HFFc6 (cell line): ENCODE measurements around the gene GAS2L2. TPM values are rescaled to one million over a fixed set of nuclear protein-coding genes. Genes with fewer than 3 reads are reported as not detected.
A peak's percentile ranks its signal among the peaks of the same experiment; 100 is the strongest.

Experiments used
- DNase-seq: peaks from one replicate; pipeline ENCODE4 v3.0.0-alpha.2; 2018
- H3K27ac Mint-ChIP-seq: 2 replicates; pipeline ENCODE4 v1.8.0; 2020; ENCODE audit warnings: mild to moderate bottlenecking, mixed read lengths
- H3K27me3 Mint-ChIP-seq: 2 replicates; pipeline ENCODE4 v1.8.0; 2021; ENCODE audit warnings: mild to moderate bottlenecking, moderate library complexity, mixed read lengths; ENCODE audit not compliant: insufficient read depth
- H3K36me3 Mint-ChIP-seq: 2 replicates; pipeline ENCODE4 v1.8.0; 2021; ENCODE audit warnings: low read depth, mixed read lengths
- H3K4me1 Mint-ChIP-seq: 2 replicates; pipeline ENCODE4 v1.8.0; 2020; ENCODE audit warnings: low read depth, mixed read lengths
- H3K4me3 Mint-ChIP-seq: 2 replicates; pipeline ENCODE4 v1.8.0; 2020; ENCODE audit warnings: mild to moderate bottlenecking, moderate library complexity, mixed read lengths
- H3K9me3 Mint-ChIP-seq: 2 replicates; pipeline ENCODE4 v1.8.0; 2020; ENCODE audit warnings: mild to moderate bottlenecking, mixed read lengths
- CTCF ChIP-seq: fragments of 200-600 bp; sonication (generic); IDR thresholded peaks from 2 replicates; pipeline ENCODE4 v1.5.0; 2021; ENCODE audit warnings: antibody characterized with exemption, mild to moderate bottlenecking
- total RNA-seq, 6 experiments: library from RNA; stranded (reverse); fragmentation: NEBNext Ultra II Directional; extraction: Animal tissue kit (Norgen Biotek cat#: 25700); gene quantifications; 2 replicates in 1 of 6; 3 replicates in 5 of 6; pipeline ENCODE4 v1.2.3, GENCODE V29; 2021

The GAS2L2 gene
- total RNA-seq, 6 experiments from 2014 or later: not detected

- Mint-ChIP-seq H3K27me3 (peaks cover 5% of the 10 kb centered on the region; the same call in 1 of the 2 replicates), H3K4me1 (peaks cover 49% of the 10 kb centered on the region), H3K36me3 (peaks cover 17% of the 10 kb centered on the region), H3K9me3 (no peaks in the 10 kb centered on the region), H3K27ac (peak overlapping the region; percentile 86), H3K4me3 (peak overlapping the region; percentile 14)
- DNase-seq: peak; percentile 89
- TF ChIP-seq CTCF: no peak
Measured at GRCh38 chr17:35726127-35726952, 26.7 kb downstream of the GAS2L2 start.

- Mint-ChIP-seq H3K27ac (peak overlapping the region; percentile 86), H3K9me3 (no peaks in the 10 kb centered on the region), H3K27me3 (peaks cover 5% of the 10 kb centered on the region; the same call in 1 of the 2 replicates), H3K4me1 (peaks cover 43% of the 10 kb centered on the region), H3K4me3 (peak overlapping the region; percentile 14), H3K36me3 (peaks cover 17% of the 10 kb centered on the region)
- no peak for TF ChIP-seq CTCF
- no peak for DNase-seq
Measured at GRCh38 chr17:35725802-35726126, 27.3 kb downstream of the GAS2L2 start.

GRCh38 chr17:35725058-35725457, 28.0 kb downstream of the GAS2L2 start:
- H3K4me3 Mint-ChIP-seq: no peak overlapping the region
- TF ChIP-seq CTCF: no peak
- 0 out of 2 replicates have a peak, but pooled peaks cover 2% of the 10 kb centered on the region for H3K27me3 Mint-ChIP-seq
- peaks cover 37% of the 10 kb centered on the region for H3K4me1 Mint-ChIP-seq
- H3K9me3 Mint-ChIP-seq: no peaks in the 10 kb centered on the region
- H3K27ac Mint-ChIP-seq: no peak overlapping the region; the same call in 1 of the 2 replicates
- peaks cover 14% of the 10 kb centered on the region for H3K36me3 Mint-ChIP-seq
- DNase-seq: no peak

GRCh38 chr17:35723735-35724134, 29.3 kb downstream of the GAS2L2 start:
- Mint-ChIP-seq H3K27me3 (0 out of 2 replicates have a peak, but pooled peaks cover 2% of the 10 kb centered on the region), H3K9me3 (no peaks in the 10 kb centered on the region), H3K4me3 (no peak overlapping the region), H3K27ac (no peak overlapping the region), H3K36me3 (peaks cover 14% of the 10 kb centered on the region), H3K4me1 (peaks cover 37% of the 10 kb centered on the region)
- TF ChIP-seq CTCF: no peak
- DNase-seq: no peak

- H3K9me3 Mint-ChIP-seq: no peaks in the 10 kb centered on the region
- no peak for DNase-seq
- peaks cover 5% of the 10 kb centered on the region; the same call in 1 of the 2 replicates for H3K36me3 Mint-ChIP-seq
- TF ChIP-seq CTCF: no peak
- no peak overlapping the region for H3K4me3 Mint-ChIP-seq
- H3K4me1 Mint-ChIP-seq: peaks cover 6% of the 10 kb centered on the region
- no peak overlapping the region for H3K27ac Mint-ChIP-seq
- no peaks in the 10 kb centered on the region for H3K27me3 Mint-ChIP-seq
Measured at GRCh38 chr17:35717475-35717874, 35.6 kb downstream of the GAS2L2 start.
